Epithelial cell of prostate (primary cell): Measurements from ENCODE around the gene BZW1.

Experiments
- DNase-seq: peaks from one replicate; pipeline ENCODE4 v3.0.0-alpha.2; 2011; ENCODE audit warnings: low read depth, low spot score
- H3K27ac ChIP-seq: fragments of 450-650 bp; 2 replicates; pipeline ENCODE4 v1.5.1; 2017; ENCODE audit warnings: mild to moderate bottlenecking

Gene BZW1

GRCh38 chr2:200811333-200812121 lies at the start of gene BZW1:
TSS of gene BZW1 (plus strand) at chr2:200811910. CDS start at chr2:200813218, 1,308 bp downstream.
- peak; percentile 79 for DNase-seq
- peak within 1 kb of the TSS; percentile 95 for H3K27ac ChIP-seq

- DNase-seq, result no peak
Observed at GRCh38 chr2:200762127-200762526, 49.6 kb upstream of the BZW1 start.

GRCh38 chr2:200763422-200763821 lies 48.3 kb upstream of the BZW1 start:
- peak overlapping the region; percentile 99 for H3K27ac ChIP-seq
- DNase-seq, result no peak

More at GRCh38 chr2:200762127-200762526, 49.6 kb upstream of the BZW1 start:
- H3K27ac ChIP-seq, result no peak overlapping the region

GRCh38 chr2:200765139-200765951 lies 46.4 kb upstream of the BZW1 start:
- H3K27ac ChIP-seq, result peak overlapping the region; percentile 99
- DNase-seq, result peak; percentile 76

- H3K27ac ChIP-seq, result peak overlapping the region; percentile 99
- DNase-seq, result no peak
Observed at GRCh38 chr2:200765995-200766660, 45.6 kb upstream of the BZW1 start.

- DNase-seq, result no peak
- peak overlapping the region; percentile 99 for H3K27ac ChIP-seq
Observed at GRCh38 chr2:200767111-200767885, 44.4 kb upstream of the BZW1 start.

- DNase-seq, result no peak
- H3K27ac ChIP-seq, result no peak overlapping the region
Observed at GRCh38 chr2:200770847-200771246, 40.9 kb upstream of the BZW1 start.

GRCh38 chr2:200772620-200773019 lies 39.1 kb upstream of the BZW1 start:
- DNase-seq, result no peak
- H3K27ac ChIP-seq, result no peak overlapping the region

- no peak for DNase-seq
- H3K27ac ChIP-seq, result no peak overlapping the region
Observed at GRCh38 chr2:200773083-200773482, 38.6 kb upstream of the BZW1 start.

GRCh38 chr2:200774920-200775319 lies 36.8 kb upstream of the BZW1 start:
- no peak overlapping the region for H3K27ac ChIP-seq
- no peak for DNase-seq

- no peak for DNase-seq
- H3K27ac ChIP-seq, result peak overlapping the region; percentile 14
Observed at GRCh38 chr2:200777275-200777674, 34.4 kb upstream of the BZW1 start.

GRCh38 chr2:200778038-200778437 lies 33.7 kb upstream of the BZW1 start:
- no peak overlapping the region for H3K27ac ChIP-seq
- DNase-seq, result no peak

- no peak overlapping the region for H3K27ac ChIP-seq
Observed at GRCh38 chr2:200779214-200779613, 32.5 kb upstream of the BZW1 start.

GRCh38 chr2:200781616-200782015 lies 30.1 kb upstream of the BZW1 start:
- H3K27ac ChIP-seq, result peak overlapping the region; percentile 74
- no peak for DNase-seq

More at GRCh38 chr2:200779214-200779613, 32.5 kb upstream of the BZW1 start:
- no peak for DNase-seq

GRCh38 chr2:200782251-200782650 lies 29.5 kb upstream of the BZW1 start:
- no peak for DNase-seq
- H3K27ac ChIP-seq, result peak overlapping the region; percentile 74

- H3K27ac ChIP-seq, result no peak overlapping the region
- DNase-seq, result no peak
Observed at GRCh38 chr2:200784215-200784614, 27.5 kb upstream of the BZW1 start.

- no peak for DNase-seq
- peak overlapping the region; percentile 100 for H3K27ac ChIP-seq
Observed at GRCh38 chr2:200786423-200786822, 25.3 kb upstream of the BZW1 start.

GRCh38 chr2:200786826-200787225 lies 24.9 kb upstream of the BZW1 start:
- peak overlapping the region; percentile 100 for H3K27ac ChIP-seq
- DNase-seq, result no peak

- peak; percentile 96 for DNase-seq
Observed at GRCh38 chr2:200787351-200788120, 24.2 kb upstream of the BZW1 start.

More at GRCh38 chr2:200787351-200788120, 24.2 kb upstream of the BZW1 start:
- H3K27ac ChIP-seq, result peak overlapping the region; percentile 100
